NCI-H526 treated with DMSO at 0.1 percent for 48 hours (cell line): ENCODE measurements around the gene ZNF646.
"Not testable (repeated sequence)": the region's sequence is repeated elsewhere in the genome, so short reads cannot be mapped to it uniquely, and the experiment has no call there.

ENCODE experiments used
- DNase-seq: peaks from one replicate; lab custom pipeline; 2025; lab: John Stamatoyannopoulos, UW

Gene ZNF646

GRCh38 chr16:31083981-31084380 lies 9.8 kb downstream of the ZNF646 start:
- DNase-seq = no peak

DNA sequence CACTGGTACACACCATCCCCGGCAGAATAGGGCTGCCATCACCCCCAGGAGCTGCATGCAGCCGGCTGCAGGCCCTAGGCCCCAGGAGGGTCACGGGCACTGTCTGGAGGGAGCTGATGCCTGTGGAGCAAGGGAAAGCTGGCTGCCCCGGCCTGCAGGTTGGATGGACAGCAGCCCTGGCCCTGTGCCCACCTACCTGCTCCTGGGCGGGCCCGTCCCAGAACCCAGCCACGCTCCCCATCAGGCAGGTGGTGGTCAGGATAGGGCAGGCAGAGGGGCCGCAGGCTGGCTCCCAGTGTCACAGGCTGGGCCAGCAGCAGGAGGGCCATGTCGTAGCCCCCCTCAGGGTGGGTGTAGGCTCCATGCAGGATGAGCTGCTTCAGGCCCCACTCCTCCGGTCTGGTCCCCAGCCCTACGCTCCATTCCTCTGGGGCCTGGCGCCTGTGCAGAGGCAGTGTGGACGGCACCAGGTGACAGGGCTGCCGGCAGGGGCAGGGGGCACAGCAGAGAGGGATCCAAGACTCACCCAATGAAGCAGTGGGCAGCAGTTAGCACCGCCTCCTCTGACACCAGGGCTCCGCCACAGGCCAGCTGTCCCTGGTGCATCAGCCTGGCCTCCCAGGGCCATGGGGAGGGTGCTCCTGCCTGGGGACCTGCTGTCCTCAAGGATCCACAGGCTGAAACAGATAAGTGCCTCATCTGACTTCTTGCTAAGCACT lies 10.5 kb downstream of the ZNF646 start:
- DNase-seq = no peak

- DNase-seq = peak; percentile 53
Measured at GRCh38 chr16:31085411-31085810, 11.2 kb downstream of the ZNF646 start.

- DNase-seq = peak; percentile 29
Measured at GRCh38 chr16:31085873-31086628, 11.8 kb downstream of the ZNF646 start.

DNA sequence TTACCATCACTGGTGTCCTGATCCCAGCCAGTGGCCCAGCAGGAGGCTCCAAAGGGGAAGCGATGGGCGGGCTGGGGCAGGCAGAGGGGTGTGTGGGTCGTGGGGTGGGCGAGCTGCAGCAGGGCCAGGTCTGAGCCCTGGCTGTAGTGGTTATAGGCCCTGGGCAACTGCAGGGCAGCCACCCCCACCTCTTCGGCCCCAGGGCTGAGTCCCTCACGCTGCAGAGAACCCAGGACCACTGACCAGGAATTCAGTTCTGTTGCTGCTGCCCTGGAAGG lies 12.3 kb downstream of the ZNF646 start:
- no peak for DNase-seq

DNA sequence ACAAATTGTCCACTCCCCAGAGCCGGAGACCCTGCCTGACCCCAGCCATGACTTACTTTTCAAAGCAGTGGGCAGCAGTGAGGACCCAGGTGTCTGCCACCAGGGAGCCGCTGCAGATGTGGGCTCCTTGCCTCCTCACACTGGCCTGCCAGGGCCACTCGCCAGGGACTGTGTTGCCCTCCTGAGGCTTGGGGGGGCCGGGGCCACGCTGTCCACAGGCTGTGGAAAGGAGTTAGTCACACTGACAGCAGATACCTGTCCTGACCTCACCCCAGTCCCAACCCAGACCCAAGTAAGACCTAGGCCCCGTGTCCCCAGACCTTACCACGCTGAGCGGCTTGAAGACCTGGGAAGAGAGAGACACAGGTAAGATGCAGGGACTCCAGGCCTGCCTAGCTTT lies 13.3 kb downstream of the ZNF646 start:
- no peak for DNase-seq

GRCh38 chr16:31087971-31088370 lies 13.7 kb downstream of the ZNF646 start:
- no peak for DNase-seq

DNA sequence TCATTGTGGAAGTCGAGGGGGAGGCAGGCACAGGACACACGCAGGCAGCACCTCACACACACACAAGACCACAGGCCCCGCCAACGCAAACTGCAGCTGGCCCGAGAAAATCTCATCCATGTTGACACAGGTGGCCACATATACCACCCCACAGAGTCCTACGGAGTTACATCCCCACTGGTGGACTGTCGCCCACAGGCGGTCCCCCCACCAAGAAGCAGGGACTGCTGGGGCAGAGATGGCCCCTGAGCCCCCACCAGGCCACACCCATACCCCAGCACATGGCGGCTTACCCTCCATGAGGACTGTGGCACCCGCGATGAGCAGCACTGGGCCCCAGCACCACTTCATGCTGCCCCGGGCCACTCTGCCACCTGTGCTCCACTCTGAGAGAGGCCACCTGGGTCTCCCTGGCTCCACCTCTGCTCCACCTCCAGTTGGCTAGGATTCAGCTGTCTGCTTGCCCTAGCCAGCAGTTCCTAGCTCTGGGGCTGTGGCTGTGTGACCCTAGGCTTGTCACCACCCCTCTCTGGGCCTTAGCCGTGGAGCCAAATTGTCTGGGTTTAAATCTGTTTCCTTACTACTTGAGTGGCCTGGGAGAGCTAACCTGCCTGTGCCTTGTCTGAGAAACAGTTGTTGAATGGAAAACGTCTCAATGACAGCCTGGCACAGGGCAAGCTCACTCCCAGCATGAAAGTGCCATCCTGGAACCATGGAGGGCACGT lies 14.4 kb downstream of the ZNF646 start, which contains the start of gene PRSS53:
Gene PRSS53, minus strand, starts transcription at position 485 of the 725 bp plus-strand sequence. Its CDS starts 134 bp downstream, at position 351.
- DNase-seq = no peak

DNA sequence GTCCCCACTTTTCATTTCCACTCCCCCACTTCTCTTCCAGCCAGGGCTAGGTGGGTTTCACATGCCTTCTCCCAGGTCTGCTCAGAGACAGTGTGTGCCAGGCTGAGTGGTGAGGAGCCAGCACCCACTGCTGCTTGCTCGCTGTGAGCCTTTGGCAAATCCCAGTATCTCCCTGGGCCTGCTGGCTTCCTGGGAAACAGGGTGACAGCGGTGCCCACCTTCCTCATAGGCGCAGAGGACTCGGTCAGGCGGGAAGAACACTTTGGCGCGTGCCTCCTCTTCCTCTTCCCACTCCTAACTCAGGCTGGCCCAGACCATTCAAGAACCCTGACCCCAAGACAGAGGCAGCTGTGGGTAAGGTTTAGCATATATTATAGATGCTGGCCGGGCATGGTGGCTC lies 15.0 kb downstream of the ZNF646 start:
- DNase-seq = no peak

- DNase-seq = no peak
Measured at GRCh38 chr16:31090540-31090939, 16.3 kb downstream of the ZNF646 start.

DNA sequence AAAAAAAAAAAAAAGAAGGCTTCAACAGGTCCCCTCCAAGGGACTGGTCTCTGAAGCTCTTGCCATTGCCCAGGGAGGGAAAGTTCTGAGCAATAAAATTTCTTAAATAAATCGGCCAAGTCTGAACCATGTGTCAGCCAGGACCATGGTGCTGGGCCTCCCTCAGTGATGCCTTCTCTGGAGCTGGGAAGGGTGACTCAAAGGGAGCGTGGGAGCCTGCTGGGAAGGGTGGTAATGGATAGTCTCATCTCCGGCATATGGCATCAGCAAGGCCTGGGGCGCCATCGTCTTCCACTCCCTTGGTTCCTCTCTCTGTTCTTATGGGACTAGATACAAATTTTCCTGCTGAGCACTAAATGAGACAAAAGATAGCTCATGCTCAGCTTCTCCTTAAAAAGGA lies 18.1 kb downstream of the ZNF646 start:
- DNase-seq = no peak

DNA sequence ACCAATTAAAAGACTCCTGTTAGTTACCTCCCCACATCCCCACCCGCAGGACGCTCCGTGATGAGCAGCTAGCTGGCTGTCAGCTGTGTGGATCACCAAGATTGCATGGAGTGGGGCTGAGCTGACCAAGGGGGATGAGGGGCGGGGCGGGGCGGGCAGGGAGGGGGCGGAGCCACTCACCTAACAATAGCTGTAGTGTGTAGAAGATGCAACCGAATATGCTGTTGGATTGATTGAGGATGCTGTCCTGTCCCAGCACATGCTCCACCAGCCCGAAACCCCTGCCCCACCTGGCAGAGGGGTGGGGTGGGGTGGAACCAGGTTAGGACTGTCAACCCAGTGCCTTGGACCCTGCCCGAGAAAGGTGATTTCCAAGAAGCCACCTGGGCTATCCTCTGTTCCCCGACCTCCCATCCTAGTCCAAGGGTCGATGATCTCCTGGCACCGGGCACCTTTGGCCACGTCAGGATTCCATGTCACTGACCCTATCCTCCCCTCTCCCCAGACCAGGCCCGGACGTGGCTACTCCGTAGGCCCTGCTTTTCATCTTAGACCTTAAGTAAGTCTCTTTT lies 19.0 kb downstream of the ZNF646 start:
- DNase-seq = peak; percentile 43

DNA sequence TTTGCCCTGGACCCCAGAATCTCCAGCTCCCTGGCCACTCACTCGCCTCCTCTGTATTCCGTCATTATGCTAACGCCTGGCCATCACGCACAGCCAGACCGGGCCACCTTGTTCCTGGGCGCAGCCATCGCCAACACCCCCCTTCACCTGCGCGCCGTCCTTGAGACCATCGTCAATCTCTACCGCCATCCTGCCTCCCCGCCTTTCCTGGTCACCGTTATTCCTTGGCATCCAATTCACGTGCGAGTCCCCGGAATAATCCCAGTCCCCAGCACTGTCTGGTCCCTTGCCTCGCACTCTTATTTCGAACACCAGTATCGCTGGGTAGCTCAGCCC lies 19.8 kb downstream of the ZNF646 start:
- no peak for DNase-seq

- peak; percentile 98 for DNase-seq
Measured at GRCh38 chr16:31094424-31095120, 20.4 kb downstream of the ZNF646 start, which contains the start of gene VKORC1. Gene VKORC1 (minus strand): TSS chr16:31094797. CDS start chr16:31094729, 68 bp downstream.

DNA sequence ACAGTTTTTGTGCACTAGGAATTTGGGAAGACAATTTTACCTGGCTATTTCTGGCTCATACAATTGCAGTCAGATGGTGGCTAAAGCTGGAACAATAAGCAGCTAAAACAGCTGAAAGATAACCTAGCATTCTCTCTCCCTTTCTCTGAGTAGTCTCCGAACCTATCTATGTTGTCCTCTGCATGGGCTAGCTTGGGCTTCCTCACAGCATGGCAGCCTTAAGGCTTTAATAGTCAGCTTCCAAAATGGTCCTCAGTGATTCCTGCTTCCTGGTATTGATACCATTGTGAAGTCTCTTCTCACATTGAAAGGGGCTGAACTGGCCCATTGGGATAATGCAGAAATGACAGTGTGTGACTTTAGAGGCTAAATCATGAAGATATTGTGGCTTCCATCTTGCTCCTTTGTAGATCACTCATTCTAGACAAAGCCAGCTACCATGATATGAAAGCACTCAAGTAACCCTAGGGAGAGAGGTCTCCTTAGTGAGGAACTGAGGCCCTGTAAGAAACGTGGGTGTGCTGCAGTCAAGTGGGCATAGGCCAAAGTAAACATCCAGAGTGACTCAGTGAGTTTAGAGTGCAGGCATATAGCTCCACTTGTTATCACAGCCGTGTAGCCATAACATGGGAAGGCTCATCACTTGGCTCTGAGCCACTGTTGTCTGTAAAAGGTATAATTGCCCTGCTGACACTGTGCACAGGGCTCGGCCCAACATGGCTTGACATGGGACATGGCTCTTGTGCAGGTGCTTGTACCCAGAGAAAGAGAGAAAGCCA lies 25.8 kb downstream of the ZNF646 start:
- no peak for DNase-seq

- not testable (repeated sequence) for DNase-seq
Measured at GRCh38 chr16:31100876-31101641, 26.8 kb downstream of the ZNF646 start.

DNA sequence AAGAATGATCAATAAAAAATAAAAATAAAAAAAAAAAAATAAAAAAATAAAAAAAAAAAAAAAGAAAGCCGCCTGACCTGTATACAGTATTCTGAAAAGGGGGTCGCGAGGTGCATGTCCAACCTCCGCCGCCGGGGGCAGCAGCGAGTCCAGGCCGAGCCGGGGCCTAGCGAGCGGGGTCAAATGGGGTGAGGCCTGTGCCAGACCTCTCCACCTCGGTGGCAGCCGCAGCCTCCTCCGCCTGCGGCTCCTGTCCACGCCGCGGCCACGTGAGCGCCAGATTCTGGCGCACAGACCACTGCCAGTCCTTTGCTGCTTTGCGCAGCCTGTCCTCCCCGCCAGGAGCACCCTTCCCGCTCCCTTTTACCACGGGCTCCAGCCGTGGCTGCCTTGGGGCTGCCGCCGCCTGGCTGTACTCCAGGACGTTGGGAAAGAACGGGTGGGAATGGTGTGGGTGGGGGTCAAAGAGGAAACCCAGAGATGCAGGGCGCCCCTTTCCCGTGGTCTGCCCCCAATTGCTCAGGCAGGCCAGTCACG lies 31.5 kb downstream of the ZNF646 start:
- peak; percentile 4 for DNase-seq

GRCh38 chr16:31106509-31107464 lies 32.6 kb downstream of the ZNF646 start:
- DNase-seq = no peak

- DNase-seq = no peak
Measured at GRCh38 chr16:31107465-31107867, 33.2 kb downstream of the ZNF646 start.
